Measurements from ENCODE around the gene TEAD3. TPM values are rescaled to one million over a fixed set of nuclear protein-coding genes. Genes with fewer than 3 reads are reported as not detected.

Gene TEAD3
- total RNA-seq (2022; extraction: Qiagen RNA extraction), result 5.9 to 8.0 TPM (median 7.2 TPM) in 5 replicates

DNA sequence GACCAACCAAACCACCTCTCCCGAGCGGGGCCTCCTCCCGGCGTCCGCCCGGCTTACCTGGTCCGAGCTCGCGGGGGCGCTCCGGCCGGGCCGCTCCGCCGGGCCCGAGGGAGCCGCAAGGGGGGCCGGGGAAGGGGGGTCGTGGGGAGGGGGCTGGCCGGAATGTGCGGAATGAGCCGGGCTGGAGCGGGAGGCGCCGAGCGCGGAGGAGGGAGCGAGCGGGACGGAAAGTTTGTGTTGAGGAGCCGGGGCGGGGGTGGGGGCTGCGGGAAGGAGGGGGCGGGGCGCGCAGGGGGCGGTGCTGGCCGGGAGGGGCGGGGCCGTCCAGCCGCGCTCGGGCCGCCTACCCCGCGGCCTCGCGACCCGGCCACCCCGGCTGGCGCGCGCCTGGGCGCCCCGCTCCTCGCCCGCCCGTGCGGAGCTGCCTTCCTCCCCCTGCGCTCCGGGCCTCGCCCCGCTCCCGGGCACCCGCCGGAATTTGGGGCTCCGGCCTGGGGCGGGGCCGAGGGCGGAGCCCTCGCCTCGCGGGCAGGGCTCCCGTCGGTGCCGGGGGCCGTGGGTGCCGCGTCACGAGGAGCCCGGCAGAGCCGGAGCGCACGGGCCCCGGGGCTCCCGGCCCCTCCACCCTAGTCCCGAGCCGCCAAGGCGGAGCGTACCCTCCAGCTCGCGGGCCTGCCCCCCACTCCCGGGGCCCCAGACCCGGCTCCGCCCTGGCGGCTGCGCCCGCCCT lies at the start of gene TEAD3:
TSS of gene TEAD3 (minus strand) at position 239 of the 730 bp plus-strand sequence.

DNA sequence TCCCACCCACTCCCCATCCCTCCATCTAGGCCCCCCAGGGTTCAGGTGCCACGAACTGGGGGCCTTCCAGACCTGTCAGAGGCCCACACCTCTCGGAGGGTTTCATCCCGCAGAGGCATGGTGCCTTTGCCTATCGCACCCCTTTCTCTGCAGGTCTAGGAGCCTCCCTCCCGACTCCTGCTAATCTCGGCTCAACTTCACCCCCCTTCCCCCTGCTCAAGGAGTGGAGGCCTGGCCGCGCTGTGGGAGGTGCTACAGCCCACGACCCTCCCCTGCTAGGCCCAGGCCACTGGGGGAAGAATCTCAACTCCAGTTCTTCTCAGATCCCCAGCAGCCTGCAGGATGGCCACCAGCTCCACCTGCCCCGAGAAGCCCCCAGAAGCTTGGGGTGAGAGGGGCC lies 15.9 kb upstream of the TEAD3 start, which contains the start of gene TULP1:
TSS of gene TULP1 (minus strand) at position 157 of the 400 bp plus-strand sequence. CDS start at position 119, 38 bp downstream.

DNA sequence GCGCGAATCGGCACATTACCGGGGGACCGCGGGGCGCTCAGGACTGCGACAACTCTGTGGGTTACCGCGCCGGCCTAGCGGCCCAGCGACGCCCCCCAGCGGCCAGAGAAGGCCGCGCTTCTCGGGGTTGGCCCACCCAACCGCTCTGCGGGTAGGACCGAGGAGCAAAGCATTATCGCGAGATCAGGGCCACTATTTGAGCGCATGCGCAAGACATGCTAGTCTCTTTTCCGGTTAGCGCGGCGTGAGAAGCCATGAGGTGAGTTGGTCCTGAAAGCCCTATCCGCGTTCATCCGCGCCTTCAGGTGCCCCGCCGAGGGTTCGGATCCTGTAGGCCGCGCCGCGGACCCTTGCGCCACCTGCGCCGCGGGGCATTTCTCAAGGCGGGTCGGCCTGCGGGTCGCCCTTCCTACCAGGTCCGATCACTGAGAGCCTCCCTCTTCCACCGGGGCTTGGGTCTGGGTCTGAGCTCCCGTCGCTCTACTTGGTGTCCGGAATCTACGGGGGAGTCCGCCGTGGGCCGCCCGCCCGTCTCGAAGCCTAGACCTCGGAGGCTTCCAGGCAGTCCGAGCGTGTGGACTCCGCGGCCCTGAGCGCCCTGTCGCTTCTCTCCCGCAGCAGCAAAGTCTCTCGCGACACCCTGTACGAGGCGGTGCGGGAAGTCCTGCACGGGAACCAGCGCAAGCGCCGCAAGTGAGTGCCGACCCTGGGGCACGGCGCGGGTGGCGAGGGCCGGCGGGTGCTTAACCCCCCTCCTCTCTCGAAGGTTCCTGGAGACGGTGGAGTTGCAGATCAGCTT lies 28.5 kb downstream of the TEAD3 start, which contains the start of gene RPL10A:
TSS of gene RPL10A (plus strand) at position 221 of the 799 bp plus-strand sequence. CDS start at position 255, 34 bp downstream.

DNA sequence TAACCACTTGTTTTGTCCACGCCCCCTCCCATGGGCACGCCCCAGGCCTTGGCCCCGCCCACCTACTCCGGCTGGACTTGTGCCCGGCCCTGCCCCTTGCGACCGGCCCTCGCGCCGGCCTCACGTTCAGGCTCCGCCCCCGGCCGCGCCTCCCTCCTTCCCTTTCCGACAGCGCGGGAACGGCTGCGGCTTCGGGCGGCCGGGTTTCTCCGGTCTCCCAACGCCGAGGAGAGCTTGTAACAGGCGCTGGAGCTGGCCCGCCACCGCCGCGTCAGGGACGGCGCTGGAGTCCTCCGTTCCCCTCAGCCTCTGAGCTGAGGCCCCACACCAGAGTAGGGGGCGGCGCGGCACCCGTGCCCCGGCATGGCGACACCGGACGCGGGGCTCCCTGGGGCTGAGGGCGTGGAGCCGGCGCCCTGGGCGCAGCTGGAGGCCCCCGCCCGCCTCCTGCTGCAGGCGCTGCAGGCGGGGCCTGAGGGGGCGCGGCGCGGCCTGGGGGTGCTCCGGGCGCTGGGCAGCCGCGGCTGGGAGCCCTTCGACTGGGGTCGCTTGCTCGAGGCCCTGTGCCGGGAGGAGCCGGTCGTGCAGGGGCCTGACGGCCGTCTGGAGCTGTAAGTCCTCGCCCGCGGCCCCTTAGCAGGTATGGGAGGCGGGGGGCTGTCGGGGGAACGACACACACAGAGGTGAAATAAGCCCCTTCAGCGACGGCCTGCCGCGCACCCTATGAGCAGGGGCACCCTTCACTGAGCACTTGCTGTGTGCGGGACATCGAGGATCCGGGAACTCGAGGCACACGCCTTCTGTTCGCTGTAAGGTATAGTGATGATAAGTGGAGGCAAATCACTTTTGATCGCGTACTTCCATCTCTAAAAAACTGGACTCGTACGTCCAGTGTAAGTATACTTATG lies 44.4 kb downstream of the TEAD3 start, which contains the start of gene FANCE:
TSS of gene FANCE (plus strand) at position 156 of the 908 bp plus-strand sequence. CDS start at position 364, 208 bp downstream.

Other genes with a start within 250 kb of the TEAD3 start
- 6.4 to 10.3 TPM (median 9.3 TPM) in 5 replicates for gene ZNF76, start 237.3 kb downstream of the TEAD3 start, total RNA-seq (2022; extraction: Qiagen RNA extraction)
- gene DEF6, start 199.3 kb downstream of the TEAD3 start, total RNA-seq (2022; extraction: Qiagen RNA extraction), result 0.05 to 0.06 TPM (median 0.06 TPM) in 3 of 5 replicates, not detected in the others
- gene PPARD, start 154.5 kb downstream of the TEAD3 start, total RNA-seq (2022; extraction: Qiagen RNA extraction), result 4.7 to 7.3 TPM (median 6.7 TPM) in 5 replicates
- 3.1 to 4.1 TPM (median 3.4 TPM) in 5 replicates for gene FANCE, start 44.7 kb downstream of the TEAD3 start, total RNA-seq (2022; extraction: Qiagen RNA extraction)
- 1,353 to 1,488 TPM (median 1,401 TPM) in 5 replicates for gene RPL10A, start 28.7 kb downstream of the TEAD3 start, total RNA-seq (2022; extraction: Qiagen RNA extraction)
- gene TULP1, start 15.8 kb upstream of the TEAD3 start, total RNA-seq (2022; extraction: Qiagen RNA extraction), result not detected in 5 replicates
- 126 to 163 TPM (median 156 TPM) in 5 replicates for gene FKBP5, start 191.8 kb upstream of the TEAD3 start, total RNA-seq (2022; extraction: Qiagen RNA extraction)
- gene ARMC12, start 240.0 kb upstream of the TEAD3 start, total RNA-seq (2022; extraction: Qiagen RNA extraction), result 0.23 to 1.1 TPM (median 0.74 TPM) in 5 replicates